ENCODE data around the gene DRC7.
"Not testable (repeated sequence)": the region's sequence is repeated elsewhere in the genome, so short reads cannot be mapped to it uniquely, and the experiment has no call there.

DRC7 gene

GRCh38 chr16:57693550-57693949 lies 1.1 kb upstream of the DRC7 start:
- no peak for DNase-seq (ENCODE audit: low read depth)

GRCh38 chr16:57694231-57694724 lies 328 bp upstream of the DRC7 start:
- no peak for DNase-seq (ENCODE audit: low read depth)

- DNase-seq (ENCODE audit: low read depth): no peak
These were observed 1.1 kb downstream of the DRC7 start for GRCh38 chr16:57695680-57696069.

GRCh38 chr16:57696240-57696639 lies 1.6 kb downstream of the DRC7 start:
- DNase-seq (ENCODE audit: low read depth): no peak

- DNase-seq (ENCODE audit: low read depth): no peak
These were observed 3.4 kb downstream of the DRC7 start for GRCh38 chr16:57697896-57698537.

- no peak for DNase-seq (ENCODE audit: low read depth)
These were observed 4.3 kb downstream of the DRC7 start for GRCh38 chr16:57698812-57699405.

- DNase-seq (ENCODE audit: low read depth): no peak
These were observed 4.9 kb downstream of the DRC7 start for GRCh38 chr16:57699481-57699880.

GRCh38 chr16:57699899-57700298 lies 5.3 kb downstream of the DRC7 start:
- no peak for DNase-seq (ENCODE audit: low read depth)

GRCh38 chr16:57700781-57701551 lies 6.4 kb downstream of the DRC7 start:
- peak; percentile 18 for DNase-seq (ENCODE audit: low read depth)

- DNase-seq (ENCODE audit: low read depth): peak; percentile 88
These were observed 7.3 kb downstream of the DRC7 start for GRCh38 chr16:57701759-57702371.

GRCh38 chr16:57703416-57704010 lies 8.9 kb downstream of the DRC7 start:
- no peak for DNase-seq (ENCODE audit: low read depth)

GRCh38 chr16:57704011-57704904 lies 9.7 kb downstream of the DRC7 start:
- no peak for DNase-seq (ENCODE audit: low read depth)

- DNase-seq (ENCODE audit: low read depth): no peak
These were observed 10.6 kb downstream of the DRC7 start for GRCh38 chr16:57704905-57705852.

- no peak for DNase-seq (ENCODE audit: low read depth)
These were observed 12.1 kb downstream of the DRC7 start for GRCh38 chr16:57706717-57707116.

GRCh38 chr16:57707331-57707730 lies 12.7 kb downstream of the DRC7 start:
- DNase-seq (ENCODE audit: low read depth): no peak

- peak; percentile 31 for DNase-seq (ENCODE audit: low read depth)
These were observed 13.6 kb downstream of the DRC7 start for GRCh38 chr16:57708168-57708567.

- no peak for DNase-seq (ENCODE audit: low read depth)
These were observed 15.1 kb downstream of the DRC7 start for GRCh38 chr16:57709663-57710062.

GRCh38 chr16:57711346-57711745 lies 16.7 kb downstream of the DRC7 start:
- DNase-seq (ENCODE audit: low read depth): no peak

- no peak for DNase-seq (ENCODE audit: low read depth)
These were observed 17.4 kb downstream of the DRC7 start for GRCh38 chr16:57711993-57712392.

- not testable (repeated sequence) for DNase-seq (ENCODE audit: low read depth)
These were observed 18.0 kb downstream of the DRC7 start for GRCh38 chr16:57712569-57712968.

All from amniotic epithelial cell (primary cell).